Left lobe of liver (tissue), 2 donors: ENCODE results near the gene TRRAP. TPM values are rescaled to one million over a fixed set of nuclear protein-coding genes. Genes with fewer than 3 reads are reported as not detected.
"Not testable (repeated sequence)": the region's sequence is repeated elsewhere in the genome, so short reads cannot be mapped to it uniquely, and the experiment has no call there.

Experiments used
- ATAC-seq: fragments of 200-7000 bp; cut with Tn5 transposase; one replicate; pipeline ENCODE4 v1.9.1; 2020; ENCODE audit warnings: mild to moderate bottlenecking, moderate library complexity
- DNase-seq: peaks from one replicate; pipeline ENCODE4 v3.0.0-alpha.2; 2020; ENCODE audit warnings: low spot score
- total RNA-seq: library from RNA; stranded (reverse); gene quantifications from one replicate; pipeline ENCODE4 v1.2.1, GENCODE V29; 2021
- donor health status: DM: no; HTN: no; CAD: no; lungs with moderate emphysema.
- donor health status: DM: no; HTN: yes; CAD: no.

TRRAP gene
- total RNA-seq: 15.8 TPM

- ATAC-seq (peak; percentile 81), DNase-seq (peak; percentile 80)
Observed at GRCh38 chr7:98878365-98879197, at the start of gene TRRAP. TSS of gene TRRAP (plus strand) at chr7:98878532. CDS start at chr7:98881151, 2,619 bp downstream.

- DNase-seq: no peak
- no peak for ATAC-seq
Observed at GRCh38 chr7:98830972-98831548, 47.3 kb upstream of the TRRAP start.

GRCh38 chr7:98831641-98832221 is 46.6 kb upstream of the TRRAP start:
- no peak for ATAC-seq

GRCh38 chr7:98833022-98833421 is 45.3 kb upstream of the TRRAP start:
- ATAC-seq: no peak

More at GRCh38 chr7:98831641-98832221, 46.6 kb upstream of the TRRAP start:
- no peak for DNase-seq

DNA sequence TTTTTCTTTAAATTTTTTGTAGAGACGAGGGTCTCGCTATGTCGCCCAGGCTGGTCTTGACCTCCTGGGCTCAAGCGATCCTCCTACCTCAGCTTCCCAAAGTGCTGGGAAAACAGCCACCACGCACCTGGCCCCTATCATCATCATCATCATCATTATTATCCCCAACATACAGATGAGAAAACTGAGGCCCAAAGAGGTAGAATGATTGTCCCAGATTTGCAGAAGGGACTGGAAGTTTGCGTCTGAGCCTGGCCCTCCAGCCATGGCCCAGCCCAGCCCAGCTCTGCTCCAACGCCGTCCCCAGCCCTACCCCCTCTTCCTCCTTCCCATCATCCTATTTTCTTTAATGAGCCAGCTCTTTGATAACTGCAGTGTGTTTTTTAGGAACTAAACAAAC is 43.4 kb upstream of the TRRAP start:
- no peak for DNase-seq
- no peak for ATAC-seq

More at GRCh38 chr7:98833022-98833421, 45.3 kb upstream of the TRRAP start:
- DNase-seq: no peak

- peak; percentile 23 for ATAC-seq
- no peak for DNase-seq
Observed at GRCh38 chr7:98836811-98837629, 41.3 kb upstream of the TRRAP start.

GRCh38 chr7:98837630-98837972 is 40.7 kb upstream of the TRRAP start:
- ATAC-seq: no peak
- DNase-seq: no peak

GRCh38 chr7:98840096-98840495 is 38.2 kb upstream of the TRRAP start:
- no peak for DNase-seq
- ATAC-seq: no peak

DNA sequence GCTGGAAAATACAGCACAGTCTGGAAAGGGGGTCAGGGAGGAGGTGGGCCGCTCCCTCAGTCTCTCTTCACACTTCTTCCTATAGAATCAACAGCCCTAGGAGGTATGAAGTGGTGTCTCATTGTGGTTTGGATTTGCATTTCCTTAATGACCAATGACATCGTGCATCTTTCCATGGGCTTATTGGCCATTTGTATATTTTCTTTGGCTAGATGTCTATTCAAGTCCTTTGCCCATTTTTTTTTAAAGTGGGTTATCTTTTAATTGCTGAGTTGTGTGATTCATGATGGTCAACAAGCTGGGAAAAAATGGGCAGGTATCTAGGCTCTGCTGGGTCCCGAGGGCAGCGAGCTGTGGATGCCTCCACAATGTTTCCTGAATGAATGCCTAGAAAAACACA is 37.6 kb upstream of the TRRAP start:
- DNase-seq (no peak), ATAC-seq (no peak)

DNA sequence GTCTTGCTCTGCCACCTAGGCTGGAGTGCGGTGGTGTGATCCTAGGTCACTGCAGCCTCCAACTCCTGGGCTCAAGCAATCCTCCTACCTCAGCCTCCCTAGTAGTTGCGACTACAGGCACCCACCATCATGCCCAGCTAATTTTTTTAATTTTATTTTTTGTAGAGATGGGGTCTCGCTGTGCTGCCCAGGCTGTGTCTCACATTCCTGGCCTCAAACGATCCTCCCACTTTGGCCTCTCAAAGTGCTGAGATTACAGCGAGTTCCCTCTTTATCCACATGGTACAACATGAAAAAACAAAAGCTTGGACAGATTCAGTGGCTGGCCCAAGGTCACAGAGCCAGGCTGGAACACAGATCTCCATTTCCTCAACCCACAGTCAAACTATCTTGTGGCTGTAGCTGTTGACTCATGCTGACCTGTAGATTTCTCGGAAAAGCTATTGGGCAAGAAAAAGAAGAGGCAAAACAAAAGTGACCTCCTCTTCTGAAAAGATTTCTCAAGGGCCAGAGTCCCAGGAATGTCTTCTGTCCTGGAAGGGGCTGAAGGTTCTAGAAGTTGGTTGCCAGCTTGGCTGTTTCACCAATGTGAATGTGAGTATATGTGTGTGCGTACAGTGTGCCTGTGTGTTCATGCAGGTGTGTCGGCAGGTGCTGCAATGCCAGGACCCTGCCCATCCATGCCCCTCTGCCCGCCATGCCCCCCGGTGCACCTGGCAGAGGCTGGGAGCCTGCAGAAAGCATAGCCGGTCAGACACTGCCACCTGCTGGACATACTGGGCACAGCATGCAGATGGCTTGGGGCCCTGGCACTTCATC is 36.9 kb upstream of the TRRAP start:
- ATAC-seq (peak; percentile 97), DNase-seq (peak; percentile 65)

- not testable (repeated sequence) for DNase-seq, ATAC-seq
Observed at GRCh38 chr7:98842552-98842951, 35.8 kb upstream of the TRRAP start.

DNA sequence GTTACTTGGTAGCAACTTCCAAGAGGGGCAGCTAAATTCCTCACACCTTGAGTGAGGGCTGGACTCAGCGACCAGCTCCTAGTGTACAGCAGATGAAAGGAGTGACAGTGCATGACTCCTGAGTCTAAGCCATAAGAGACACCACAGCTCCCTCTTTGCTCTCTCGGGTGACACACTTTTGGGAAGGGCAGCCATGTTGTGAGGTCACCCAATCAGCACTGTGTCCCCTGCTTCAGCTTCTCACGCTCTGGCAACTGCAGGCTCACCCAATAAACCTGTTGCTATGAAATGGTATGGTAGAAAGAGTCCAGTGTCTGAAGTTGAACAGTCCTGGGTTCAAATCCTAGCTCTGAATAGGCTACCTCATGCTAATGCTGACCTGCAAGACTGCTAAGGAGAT is 29.4 kb upstream of the TRRAP start:
- DNase-seq: no peak

GRCh38 chr7:98852826-98853225 is 25.5 kb upstream of the TRRAP start:
- DNase-seq: no peak
- ATAC-seq: no peak

More for the DNA sequence above, 29.4 kb upstream of the TRRAP start:
- no peak for ATAC-seq

DNA sequence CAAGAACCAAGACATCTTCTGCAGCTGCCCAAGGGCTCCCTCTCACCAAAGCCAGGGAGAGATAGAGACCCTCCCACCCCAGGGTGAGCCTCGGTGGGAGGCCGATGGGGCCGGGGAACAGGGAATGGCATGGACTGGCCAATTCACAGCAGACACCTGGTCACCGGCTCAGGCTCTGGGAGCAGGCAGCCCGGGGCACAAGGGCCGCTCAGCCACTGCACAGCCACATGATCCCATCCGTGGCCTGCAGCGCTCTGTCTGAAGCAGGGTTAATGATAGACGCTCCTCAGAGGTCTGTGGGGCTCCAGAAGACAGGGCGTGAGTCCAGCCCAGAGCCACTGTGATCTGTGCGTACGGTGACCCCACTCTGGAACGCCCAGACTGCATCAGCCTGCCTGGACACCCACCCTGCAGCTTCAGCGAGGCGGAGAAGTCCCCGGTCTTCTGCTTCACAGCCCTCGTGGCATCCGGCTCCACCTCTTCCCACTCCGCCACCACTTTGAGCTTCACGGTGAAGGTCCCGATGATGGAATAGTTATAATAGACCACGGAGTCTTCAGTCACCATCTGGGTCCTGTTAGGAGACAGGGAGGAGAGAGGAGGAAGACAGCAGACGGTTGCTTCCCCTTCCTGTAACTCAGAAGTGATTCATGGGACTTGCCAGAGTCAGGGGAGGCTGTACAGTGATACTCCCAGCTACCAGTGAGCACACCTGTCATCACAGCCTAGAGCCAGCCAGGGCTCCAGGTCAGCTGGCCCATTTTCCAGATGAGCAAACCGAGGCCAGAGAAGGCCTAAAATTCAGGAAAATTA is 22.5 kb upstream of the TRRAP start:
- no peak for ATAC-seq
- DNase-seq: no peak

GRCh38 chr7:98860071-98860470 is 18.3 kb upstream of the TRRAP start:
- DNase-seq (no peak), ATAC-seq (peak; percentile 44)

- no peak for ATAC-seq
Observed at GRCh38 chr7:98862203-98862602, 16.1 kb upstream of the TRRAP start.

DNA sequence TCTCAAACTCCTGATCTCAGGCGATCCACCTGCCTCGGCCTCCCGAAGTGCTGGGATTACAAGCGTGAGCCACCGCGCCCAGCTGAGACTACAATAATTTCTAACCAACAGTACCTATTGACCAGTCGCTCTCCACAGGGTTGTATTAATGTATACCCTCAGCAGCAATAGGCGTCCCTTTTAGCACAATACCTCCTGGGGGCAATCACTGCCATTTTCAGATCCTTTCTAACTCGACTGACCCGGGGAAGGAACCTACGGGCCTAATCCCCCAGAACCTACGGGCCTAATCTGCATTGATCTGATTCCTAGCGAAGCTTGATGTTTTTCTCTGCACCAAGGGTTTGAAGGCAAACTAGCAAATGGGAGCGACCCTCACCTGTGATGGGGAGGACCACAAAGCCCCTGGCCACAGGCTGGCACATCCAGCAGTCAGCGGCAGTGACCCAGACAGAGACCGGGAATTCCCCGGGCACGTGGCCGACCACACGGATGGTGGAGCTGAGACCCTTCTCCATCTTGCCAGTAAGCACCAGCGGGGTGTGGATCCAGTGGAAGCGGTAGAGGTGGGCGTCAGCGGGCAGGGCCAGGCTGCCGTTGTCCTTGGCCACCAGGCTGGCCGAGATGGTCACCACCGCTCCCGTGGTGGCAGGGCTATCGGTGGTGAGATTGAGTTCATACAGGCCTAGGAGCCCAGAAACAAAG is 15.5 kb upstream of the TRRAP start:
- ATAC-seq (no peak), DNase-seq (no peak)

More at GRCh38 chr7:98862203-98862602, 16.1 kb upstream of the TRRAP start:
- no peak for DNase-seq

- ATAC-seq: no peak
- DNase-seq: no peak
Observed at GRCh38 chr7:98863601-98864000, 14.7 kb upstream of the TRRAP start.
